Ishikawa (cell line): Measurements from ENCODE around the gene NSUN7.

Experiments used
- CEBPB ChIP-seq: IDR thresholded peaks from 2 replicates; pipeline ENCODE4 v1.6.1; 2012
- CREB1 ChIP-seq: IDR thresholded peaks from 2 replicates; pipeline ENCODE4 v1.6.1; 2012; ENCODE audit warnings: low read depth
- EGR1 ChIP-seq: IDR thresholded peaks from 2 replicates; pipeline ENCODE4 v1.6.1; 2012
- EP300 ChIP-seq: IDR thresholded peaks from 2 replicates; pipeline ENCODE4 v1.6.1; 2012; ENCODE audit warnings: borderline replicate concordance
- FOXM1 ChIP-seq: IDR thresholded peaks from 2 replicates; pipeline ENCODE4 v1.6.1; 2012; ENCODE audit warnings: low read depth, borderline replicate concordance
- NFIC ChIP-seq: IDR thresholded peaks from 2 replicates; pipeline ENCODE4 v1.6.1; 2012
- RAD21 ChIP-seq: IDR thresholded peaks from 2 replicates; pipeline ENCODE4 v1.6.1; 2012; ENCODE audit warnings: low read depth
- REST ChIP-seq: IDR thresholded peaks from 2 replicates; pipeline ENCODE4 v1.6.1; 2012; ENCODE audit warnings: low read depth, mild to moderate bottlenecking
- TAF1 ChIP-seq: IDR thresholded peaks from 2 replicates; pipeline ENCODE4 v1.6.1; 2012; ENCODE audit warnings: low read depth, mild to moderate bottlenecking
- TCF12 ChIP-seq: IDR thresholded peaks from 2 replicates; pipeline ENCODE4 v1.6.1; 2012; ENCODE audit warnings: low read depth
- TEAD4 ChIP-seq: IDR thresholded peaks from 2 replicates; pipeline ENCODE4 v1.6.1; 2012
- USF1 ChIP-seq: IDR thresholded peaks from 2 replicates; pipeline ENCODE4 v1.6.1; 2012
- YY1 ChIP-seq: IDR thresholded peaks from 2 replicates; pipeline ENCODE4 v1.6.1; 2012; ENCODE audit warnings: low read depth
- ZBTB7A ChIP-seq: IDR thresholded peaks from 2 replicates; pipeline ENCODE4 v1.6.1; 2012; ENCODE audit warnings: low read depth
- TF ChIP-seq, protein P1 (sequence below): IDR thresholded peaks from 2 replicates; pipeline ENCODE4 v1.6.1; 2012

The NSUN7 gene

GRCh38 chr4:40789771-40790170, 40.0 kb downstream of the NSUN7 start:
- TF ChIP-seq CREB1 (no peak), EGR1 (no peak), EP300 (no peak), CEBPB (no peak), RAD21 (no peak), NFIC (no peak), REST (no peak), TAF1 (no peak), ZBTB7A (no peak), USF1 (no peak), TCF12 (no peak)

DNA sequence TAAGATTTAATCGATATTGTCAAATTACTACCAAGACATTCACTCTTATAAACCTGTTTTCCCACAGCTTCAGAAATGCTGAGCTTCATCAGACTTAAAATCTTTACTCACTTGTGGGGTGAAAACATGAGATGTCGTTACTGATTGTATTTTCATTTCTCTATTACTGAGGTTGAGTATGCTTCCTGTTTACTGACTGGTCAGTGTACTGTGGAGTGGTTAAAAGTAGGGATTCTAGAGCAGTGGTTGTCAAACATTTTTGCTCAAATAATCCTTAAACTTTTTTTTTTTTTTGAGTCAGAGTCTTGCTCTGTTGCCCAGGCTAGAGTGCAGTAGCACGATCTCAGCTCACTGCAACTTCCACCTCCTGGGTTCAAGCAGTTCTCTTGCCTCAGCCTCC, 50.3 kb downstream of the NSUN7 start:
- TF ChIP-seq CEBPB = no peak

DNA sequence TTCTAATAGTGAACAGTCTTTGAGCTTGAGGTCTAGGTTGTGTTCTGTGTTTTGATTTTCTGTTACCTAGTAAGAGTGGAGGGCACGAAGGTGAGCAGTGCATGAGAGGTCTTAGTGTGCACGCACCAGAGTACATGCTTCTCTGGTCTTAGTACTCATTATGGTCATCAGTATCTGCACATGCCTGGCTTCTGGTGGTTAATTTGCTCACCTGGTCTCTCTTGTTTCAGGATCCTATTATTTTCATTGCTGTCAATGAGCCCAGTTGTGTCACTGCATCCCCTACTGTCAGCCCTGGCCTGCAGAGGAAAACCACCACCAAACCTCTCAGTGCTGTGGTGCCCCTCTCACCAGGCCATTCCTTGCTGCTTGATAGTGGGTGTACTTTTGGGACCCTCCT, 54.8 kb downstream of the NSUN7 start:
- TF ChIP-seq CREB1 (no peak), TAF1 (no peak), FOXM1 (no peak), YY1 (no peak)
- TF ChIP-seq, protein P1, sequence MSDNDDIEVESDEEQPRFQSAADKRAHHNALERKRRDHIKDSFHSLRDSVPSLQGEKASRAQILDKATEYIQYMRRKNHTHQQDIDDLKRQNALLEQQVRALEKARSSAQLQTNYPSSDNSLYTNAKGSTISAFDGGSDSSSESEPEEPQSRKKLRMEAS = no peak

GRCh38 chr4:40808926-40809457, 59.2 kb downstream of the NSUN7 start:
- TF ChIP-seq CEBPB (no peak), USF1 (no peak), TEAD4 (no peak), ZBTB7A (no peak), YY1 (no peak), TCF12 (no peak), EP300 (no peak)

DNA sequence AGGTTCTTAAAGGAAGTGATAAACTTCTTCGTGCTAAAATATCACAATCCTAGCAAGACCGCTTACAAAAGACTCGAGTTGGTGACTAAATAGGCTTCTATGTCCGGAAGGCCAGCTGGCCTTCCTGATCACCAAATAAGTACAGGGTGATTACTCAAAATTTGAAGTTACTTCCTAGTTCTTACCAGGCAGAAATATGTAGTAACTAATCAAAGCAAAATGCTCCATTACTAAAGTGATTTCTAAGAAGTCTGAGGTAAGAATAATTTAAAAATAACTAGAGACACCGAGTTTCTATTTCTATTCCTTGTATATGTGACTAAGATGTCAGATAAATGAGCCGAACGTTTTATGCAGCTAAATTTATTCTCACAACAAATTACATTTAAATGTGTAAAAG, 62.2 kb downstream of the NSUN7 start:
- TF ChIP-seq FOXM1 = no peak
- TF ChIP-seq CREB1 = no peak
- TF ChIP-seq NFIC = no peak
- TF ChIP-seq, protein P1 = no peak
- no peak for TF ChIP-seq REST
- TF ChIP-seq ZBTB7A = no peak
- TF ChIP-seq USF1 = no peak
- TF ChIP-seq EGR1 = no peak
- no peak for TF ChIP-seq EP300
- TF ChIP-seq TCF12 = no peak

DNA sequence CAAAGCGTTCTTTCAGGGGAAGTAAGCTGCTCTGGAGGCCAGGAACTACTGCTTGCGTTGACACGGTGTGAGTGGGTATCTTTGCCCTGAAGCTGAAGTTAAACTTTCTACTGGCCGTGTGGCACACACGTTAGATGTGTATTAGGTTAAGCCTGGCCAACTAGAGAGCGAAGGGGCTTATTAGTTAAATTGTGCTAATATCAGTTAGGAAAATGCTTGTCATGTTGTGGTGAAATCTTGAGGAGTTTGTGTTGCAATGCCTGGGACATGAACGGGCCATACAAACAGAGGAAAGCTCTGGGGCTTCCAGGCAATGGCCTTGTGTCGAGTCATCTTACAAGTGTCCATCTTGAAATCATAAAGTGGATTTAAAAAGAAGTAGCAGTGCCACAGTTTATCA, 62.6 kb downstream of the NSUN7 start:
- no peak for TF ChIP-seq YY1
- no peak for TF ChIP-seq NFIC
- no peak for TF ChIP-seq ZBTB7A
- no peak for TF ChIP-seq TEAD4
- TF ChIP-seq REST = no peak
- no peak for TF ChIP-seq CREB1
- TF ChIP-seq EP300 = no peak
- TF ChIP-seq RAD21 = no peak
- TF ChIP-seq CEBPB = no peak
- TF ChIP-seq TAF1 = no peak
- TF ChIP-seq EGR1 = no peak
